SK-N-SH treated with all-trans-retinoic acid at 6 μM for 48 hours (cell line): ENCODE data around the gene CNTN4.

Experiments
- ATAC-seq: fragments of 200-7000 bp; cut with Tn5 transposase; 3 replicates; pipeline ENCODE4 v1.9.1; 2020; ENCODE audit warnings: mild to moderate bottlenecking, moderate library complexity
- ARNTL ChIP-seq: fragments of 450-650 bp; formaldehyde crosslinking; IDR thresholded peaks from 2 replicates; pipeline ENCODE4 v1.5.0; 2020; ENCODE audit warnings: low read depth, mild to moderate bottlenecking, moderate library complexity, borderline replicate concordance
- BACH2 ChIP-seq: fragments of 250-450 bp; sonication (Bioruptor Pico); IDR thresholded peaks from 2 replicates; pipeline ENCODE4 v1.9.0; 2021; ENCODE audit warnings: mild to moderate bottlenecking, borderline replicate concordance
- CREB5 ChIP-seq: fragments of 250-450 bp; sonication (Bioruptor Pico); IDR thresholded peaks from 2 replicates; pipeline ENCODE4 v1.5.1; 2020; ENCODE audit warnings: low read depth, mild to moderate bottlenecking, moderate library complexity
- CSDC2 ChIP-seq: fragments of 250-450 bp; sonication (Bioruptor Pico); IDR thresholded peaks from 2 replicates; pipeline ENCODE4 v1.5.0; 2020; ENCODE audit warnings: mild to moderate bottlenecking, moderate library complexity
- ESRRG ChIP-seq: fragments of 250-450 bp; sonication (Bioruptor Pico); IDR thresholded peaks from 2 replicates; pipeline ENCODE4 v1.6.1; 2021; ENCODE audit warnings: mild to moderate bottlenecking
- GLIS3 ChIP-seq: fragments of 250-450 bp; sonication (Bioruptor Pico); IDR thresholded peaks from 2 replicates; pipeline ENCODE4 v1.5.0; 2020; ENCODE audit warnings: mild to moderate bottlenecking, moderate library complexity
- ISL1 ChIP-seq: fragments of 250-450 bp; sonication (Bioruptor Pico); IDR thresholded peaks from 2 replicates; pipeline ENCODE4 v2.1.2; 2022; ENCODE audit warnings: mild to moderate bottlenecking, moderate library complexity
- OSR1 ChIP-seq: fragments of 250-450 bp; sonication (Bioruptor Pico); IDR thresholded peaks from 2 replicates; pipeline ENCODE4 v1.8.0; 2022; ENCODE audit warnings: moderate library complexity, mild to moderate bottlenecking, inconsistent platforms
- PATZ1 ChIP-seq: fragments of 250-450 bp; sonication (Bioruptor Pico); IDR thresholded peaks from 2 replicates; pipeline ENCODE4 v1.8.0; 2020; ENCODE audit warnings: mild to moderate bottlenecking, moderate library complexity, borderline replicate concordance
- POU6F1 ChIP-seq: fragments of 250-450 bp; sonication (Bioruptor Pico); IDR thresholded peaks from 2 replicates; pipeline ENCODE4 v1.8.0; 2021; ENCODE audit warnings: low read depth, mild to moderate bottlenecking, moderate library complexity, borderline replicate concordance
- PPARA ChIP-seq: fragments of 250-450 bp; sonication (Bioruptor Pico); IDR thresholded peaks from 2 replicates; pipeline ENCODE4 v1.5.0; 2020; ENCODE audit warnings: mild to moderate bottlenecking, borderline replicate concordance
- RARB ChIP-seq: fragments of 250-450 bp; sonication (Bioruptor Pico); IDR thresholded peaks from 2 replicates; pipeline ENCODE4 v1.8.0; 2021; ENCODE audit warnings: mild to moderate bottlenecking, moderate library complexity
- SNAI2 ChIP-seq: fragments of 250-450 bp; sonication (Bioruptor Pico); IDR thresholded peaks from 2 replicates; pipeline ENCODE4 v1.5.0; 2020; ENCODE audit warnings: mild to moderate bottlenecking, moderate library complexity
- TCF4 ChIP-seq: fragments of 250-450 bp; sonication (Bioruptor Pico); IDR thresholded peaks from 2 replicates; pipeline ENCODE4 v1.8.0; 2021; ENCODE audit warnings: mild to moderate bottlenecking, moderate library complexity, borderline replicate concordance
- TOX ChIP-seq: fragments of 250-450 bp; sonication (Bioruptor Pico); IDR thresholded peaks from 2 replicates; pipeline ENCODE4 v1.8.0; 2021; ENCODE audit warnings: mild to moderate bottlenecking, moderate library complexity, borderline replicate concordance
- TSHZ2 ChIP-seq: fragments of 250-450 bp; sonication (Bioruptor Pico); IDR thresholded peaks from 2 replicates; pipeline ENCODE4 v1.5.0; 2020; ENCODE audit warnings: mild to moderate bottlenecking, moderate library complexity
- ZC3H10 ChIP-seq: fragments of 250-450 bp; sonication (Bioruptor Pico); IDR thresholded peaks from 2 replicates; pipeline ENCODE4 v1.5.1; 2021; ENCODE audit warnings: mild to moderate bottlenecking, moderate library complexity
- ZFP3 ChIP-seq: fragments of 250-450 bp; sonication (Bioruptor Pico); IDR thresholded peaks from 2 replicates; pipeline ENCODE4 v1.5.0; 2020; ENCODE audit warnings: mild to moderate bottlenecking, moderate library complexity
- ZFP30 ChIP-seq: fragments of 450-650 bp; formaldehyde crosslinking; IDR thresholded peaks from 2 replicates; pipeline ENCODE4 v1.5.0; 2022; ENCODE audit warnings: mild to moderate bottlenecking, moderate library complexity
- ZNF565 ChIP-seq: fragments of 450-650 bp; formaldehyde crosslinking; conservative IDR thresholded peaks from 2 replicates; pipeline ENCODE4 v1.5.0; 2020; ENCODE audit warnings: low read depth, mild to moderate bottlenecking, moderate library complexity
- ZNF8 ChIP-seq: fragments of 450-650 bp; formaldehyde crosslinking; IDR thresholded peaks from 2 replicates; pipeline ENCODE4 v1.5.0; 2020; ENCODE audit warnings: mild to moderate bottlenecking, moderate library complexity

Gene CNTN4

GRCh38 chr3:2218816-2219215 lies 120.2 kb downstream of the CNTN4 start:
- no peak for ATAC-seq
- TF ChIP-seq BACH2 (CRISPR knock-in tag) = no peak
- no peak for TF ChIP-seq PPARA (CRISPR knock-in tag)
- no peak for TF ChIP-seq ZNF565 (CRISPR knock-in tag)
- TF ChIP-seq OSR1 (CRISPR knock-in tag) = no peak
- TF ChIP-seq RARB (CRISPR knock-in tag) = no peak
- no peak for TF ChIP-seq ARNTL
- TF ChIP-seq, all 23 proteins: peak for 0

GRCh38 chr3:2236203-2236602 lies 137.5 kb downstream of the CNTN4 start:
- no peak for ATAC-seq
- TF ChIP-seq TSHZ2 (CRISPR knock-in tag) = no peak
- TF ChIP-seq CREB5 = no peak
- TF ChIP-seq ARNTL = no peak
- no peak for TF ChIP-seq ISL1
- TF ChIP-seq RARB (CRISPR knock-in tag) = no peak
- TF ChIP-seq ZFP3 (CRISPR knock-in tag) = no peak
- TF ChIP-seq, all 23 proteins: peak for 0

GRCh38 chr3:2244137-2244536 lies 145.5 kb downstream of the CNTN4 start:
- no peak for ATAC-seq
- TF ChIP-seq ISL1 (no peak), ESRRG (CRISPR knock-in tag) (no peak), ZC3H10 (CRISPR knock-in tag) (no peak)

- ATAC-seq = no peak
- no peak for TF ChIP-seq PATZ1 (CRISPR knock-in tag)
- no peak for TF ChIP-seq GLIS3 (CRISPR knock-in tag)
- TF ChIP-seq BACH2 (CRISPR knock-in tag) = no peak
- TF ChIP-seq PPARA (CRISPR knock-in tag) = no peak
- no peak for TF ChIP-seq TCF4 (CRISPR knock-in tag)
- no peak for TF ChIP-seq TOX (CRISPR knock-in tag)
Observed at GRCh38 chr3:2246873-2247648, 148.4 kb downstream of the CNTN4 start.

- TF ChIP-seq ZC3H10 (CRISPR knock-in tag) (no peak), OSR1 (CRISPR knock-in tag) (no peak), ARNTL (no peak), POU6F1 (no peak), PATZ1 (CRISPR knock-in tag) (no peak), ZNF8 (CRISPR knock-in tag) (no peak), SNAI2 (CRISPR knock-in tag) (no peak), BACH2 (CRISPR knock-in tag) (no peak), ZNF565 (CRISPR knock-in tag) (no peak), ESRRG (CRISPR knock-in tag) (no peak), CSDC2 (no peak), ZFP30 (CRISPR knock-in tag) (no peak), TSHZ2 (CRISPR knock-in tag) (no peak)
- no peak for ATAC-seq
Observed at GRCh38 chr3:2247831-2248230, 149.2 kb downstream of the CNTN4 start.
